Gastroesophageal sphincter (tissue), 3 donors: Measurements from ENCODE around the gene ADAMTS9.

Experiments used
- EP300 ChIP-seq: sonication (generic); formaldehyde crosslinking; IDR thresholded peaks from one replicate; pipeline ENCODE4 v1.6.1; 2017; ENCODE audit warnings: antibody characterized with exemption, mild to moderate bottlenecking
- TF ChIP-seq, protein P1 (sequence below), 4 experiments: fragments of 200-600 bp in 2 of 4; fragments of 450-650 bp in 2 of 4; sonication (generic) in 1 of 4; IDR thresholded peaks; one replicate each; pipeline ENCODE4 v1.5.1; 2017 to 2019; ENCODE audit warnings: antibody characterized with exemption in 4 of 4, mild to moderate bottlenecking in 2 of 4, moderate library complexity in 2 of 4

DNA sequence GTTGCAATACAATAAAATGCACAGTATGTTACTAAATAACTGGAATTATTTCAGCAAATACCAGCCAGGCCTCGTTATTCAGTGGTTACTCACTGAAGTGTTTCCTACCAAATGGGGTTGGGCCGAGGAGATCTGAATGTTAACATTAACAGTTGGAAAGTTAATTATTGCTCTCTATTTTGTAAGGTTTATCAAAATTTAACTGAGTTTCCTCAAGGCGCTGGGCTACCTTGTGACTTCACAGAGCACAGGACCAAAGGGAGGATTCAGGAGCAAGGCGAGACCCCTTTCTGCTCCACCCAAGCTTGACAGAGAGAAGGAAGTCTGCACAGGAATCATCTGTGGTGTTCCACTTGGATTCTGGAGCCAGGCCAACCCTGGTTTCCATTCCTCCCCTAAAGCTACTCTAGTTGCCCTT, 21.6 kb downstream of the ADAMTS9 start:
- TF ChIP-seq, protein P1, sequence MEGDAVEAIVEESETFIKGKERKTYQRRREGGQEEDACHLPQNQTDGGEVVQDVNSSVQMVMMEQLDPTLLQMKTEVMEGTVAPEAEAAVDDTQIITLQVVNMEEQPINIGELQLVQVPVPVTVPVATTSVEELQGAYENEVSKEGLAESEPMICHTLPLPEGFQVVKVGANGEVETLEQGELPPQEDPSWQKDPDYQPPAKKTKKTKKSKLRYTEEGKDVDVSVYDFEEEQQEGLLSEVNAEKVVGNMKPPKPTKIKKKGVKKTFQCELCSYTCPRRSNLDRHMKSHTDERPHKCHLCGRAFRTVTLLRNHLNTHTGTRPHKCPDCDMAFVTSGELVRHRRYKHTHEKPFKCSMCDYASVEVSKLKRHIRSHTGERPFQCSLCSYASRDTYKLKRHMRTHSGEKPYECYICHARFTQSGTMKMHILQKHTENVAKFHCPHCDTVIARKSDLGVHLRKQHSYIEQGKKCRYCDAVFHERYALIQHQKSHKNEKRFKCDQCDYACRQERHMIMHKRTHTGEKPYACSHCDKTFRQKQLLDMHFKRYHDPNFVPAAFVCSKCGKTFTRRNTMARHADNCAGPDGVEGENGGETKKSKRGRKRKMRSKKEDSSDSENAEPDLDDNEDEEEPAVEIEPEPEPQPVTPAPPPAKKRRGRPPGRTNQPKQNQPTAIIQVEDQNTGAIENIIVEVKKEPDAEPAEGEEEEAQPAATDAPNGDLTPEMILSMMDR (IDR thresholded peaks at IDR 0.05), result no peak
- TF ChIP-seq EP300, result no peak
